B cell (primary cell): Measurements from ENCODE around the gene FAM184B. TPM values are rescaled to one million over a fixed set of nuclear protein-coding genes. Genes with fewer than 3 reads are reported as not detected.

Source experiments
- ATAC-seq: fragments of 200-7000 bp; cut with Tn5 transposase; one replicate; pipeline ENCODE4 v1.10.0; 2021; ENCODE audit warnings: low read depth, mild to moderate bottlenecking, moderate number of reproducible peaks, moderate library complexity
- CTCF ChIA-PET: fragments of 350-600 bp; sonication (Branson Sonifier 250); formaldehyde crosslinking; loops from one replicate; lab custom pipeline; 2021; ENCODE audit warnings: antibody characterized with exemption, inconsistent platforms; lab: Charles Lee
- POLR2A ChIA-PET: fragments of 350-600 bp; sonication (Branson Sonifier 250); formaldehyde crosslinking; loops from one replicate; lab custom pipeline; 2021; ENCODE audit warnings: antibody characterized with exemption; lab: Charles Lee
- DNase-seq: peaks from one replicate; pipeline ENCODE4 v3.0.0; 2013
- H2AFZ ChIP-seq: 2 replicates; pipeline ENCODE4 v1.6.1; 2012; ENCODE audit warnings: mild to moderate bottlenecking, low read depth, low read length; ENCODE audit not compliant: insufficient read depth, poor library complexity, severe bottlenecking
- H3K27ac ChIP-seq, 2 donors: 1 replicate in 1 of 2; 2 replicates in 1 of 2; pipeline ENCODE4 v1.5.1; 2012 to 2013; ENCODE audit warnings: low read length in 2 of 2, mild to moderate bottlenecking in 2 of 2, moderate library complexity in 1 of 2
- H3K27me3 ChIP-seq, 4 experiments: fragments of 200-600 bp in 1 of 4; sonication (generic) in 1 of 4; replicated peaks in 1 of 4; 1 replicate in 2 of 4; 2 replicates in 2 of 4; pipeline versions ENCODE4 v1.6.1 to v1.7.0; 2013 to 2016; ENCODE audit warnings: low read length in 3 of 4, mild to moderate bottlenecking in 2 of 4, mixed read lengths in 1 of 4, moderate library complexity in 1 of 4; ENCODE audit not compliant: insufficient read depth in 4 of 4, control insufficient read depth in 3 of 4; ENCODE audit errors: control extremely low read depth in 1 of 4
- H3K36me3 ChIP-seq, 2 experiments: replicated peaks in 1 of 2; 1 replicate in 1 of 2; 2 replicates in 1 of 2; pipeline versions ENCODE4 v1.6.1 to v1.7.1; 2013; ENCODE audit warnings: low read length in 1 of 2; ENCODE audit not compliant: insufficient read depth in 2 of 2, control insufficient read depth in 1 of 2; ENCODE audit errors: control extremely low read depth in 1 of 2, extremely low read depth in 1 of 2
- H3K4me1 ChIP-seq, 2 donors: fragments of 200-600 bp in 1 of 2; sonication (generic) in 1 of 2; 1 replicate in 1 of 2; 2 replicates in 1 of 2; pipeline versions ENCODE4 v1.5.1 to v1.6.1; 2013 to 2017; ENCODE audit warnings: low read length in 2 of 2; ENCODE audit not compliant: control insufficient read depth in 2 of 2, insufficient read depth in 2 of 2
- H3K4me2 ChIP-seq: replicated peaks from 2 replicates; pipeline ENCODE3; 2012; ENCODE audit warnings: mild to moderate bottlenecking, low read depth, low read length; ENCODE audit not compliant: poor library complexity, severe bottlenecking
- H3K4me3 ChIP-seq, 5 experiments: fragments of 200-600 bp in 1 of 5; sonication (generic) in 1 of 5; 1 replicate in 3 of 5; 2 replicates in 2 of 5; pipeline versions ENCODE4 v1.5.1 to v1.7.0; 2011 to 2016; ENCODE audit warnings: low read length in 4 of 5, mild to moderate bottlenecking in 4 of 5, low read depth in 2 of 5, control low read depth in 1 of 5, moderate library complexity in 1 of 5; ENCODE audit not compliant: insufficient read depth in 1 of 5; ENCODE audit errors: control extremely low read depth in 1 of 5, extremely low read depth in 1 of 5
- H3K79me2 ChIP-seq: fragments of 200-600 bp; sonication (generic); one replicate; pipeline ENCODE4 v1.6.0; 2016; ENCODE audit warnings: low read length; ENCODE audit not compliant: control insufficient read depth, insufficient read depth
- H3K9ac ChIP-seq: fragments of 200-600 bp; sonication (generic); 2 replicates; pipeline ENCODE4 v1.6.1; 2017; ENCODE audit warnings: mild to moderate bottlenecking, low read length, moderate library complexity
- H3K9me3 ChIP-seq, 3 donors: one replicate each; pipeline versions ENCODE4 v1.6.1 to v1.7.1; 2013; ENCODE audit warnings: low read length in 2 of 3; ENCODE audit not compliant: control insufficient read depth in 2 of 3, insufficient read depth in 1 of 3; ENCODE audit errors: control extremely low read depth in 1 of 3
- H4K20me1 ChIP-seq: 2 replicates; pipeline ENCODE4 v1.6.0; 2012; ENCODE audit warnings: mild to moderate bottlenecking, low read length; ENCODE audit not compliant: insufficient read depth, control insufficient read depth, poor library complexity, severe bottlenecking
- H3K27ac Mint-ChIP-seq: one replicate; pipeline ENCODE4 v1.8.0; 2021; ENCODE audit warnings: mixed read lengths
- H3K27me3 Mint-ChIP-seq: one replicate; pipeline ENCODE4 v1.8.0; 2021; ENCODE audit warnings: mixed read lengths
- H3K4me1 Mint-ChIP-seq: one replicate; pipeline ENCODE4 v1.8.0; 2021; ENCODE audit warnings: mixed read lengths
- H3K4me3 Mint-ChIP-seq: one replicate; pipeline ENCODE4 v1.8.0; 2021; ENCODE audit warnings: mixed read lengths
- H3K9me3 Mint-ChIP-seq: one replicate; pipeline ENCODE4 v1.8.0; 2022; ENCODE audit warnings: mixed read lengths; ENCODE audit not compliant: insufficient read depth
- CTCF ChIP-seq: fragments of 200-600 bp; IDR thresholded peaks from one replicate; pipeline ENCODE4 v1.8.0; 2022; ENCODE audit warnings: antibody characterized with exemption, mild to moderate bottlenecking
- EZH2 ChIP-seq: IDR thresholded peaks from 2 replicates; pipeline ENCODE4 v1.6.1; 2012; ENCODE audit warnings: borderline replicate concordance, low read depth, mild to moderate bottlenecking, moderate library complexity, low read length; ENCODE audit not compliant: insufficient read depth, poor library complexity, severe bottlenecking
- WGBS: methylation state at CpG from one replicate; pipeline ENCODE4 v1.1.5; 2013; ENCODE audit warnings: missing lambda C conversion rate; ENCODE audit not compliant: insufficient coverage; 5-methylcytosine and 5-hydroxymethylcytosine counted together
- intact Hi-C: fragments of 100-400 bp; cut with micrococcal nuclease; formaldehyde crosslinking; loops from one replicate; pipeline ENCODE4 v1.10.0; 2022
- polyA plus RNA-seq: library from polyadenylated mRNA; depleted of rRNA; stranded (reverse); fragments of >200 nt; gene quantifications from 2 replicates; pipeline ENCODE4 v1.2.3, GENCODE V29; 2012
- total RNA-seq, 2 donors: library from RNA; stranded (reverse); fragments of 120-200 nt in 1 of 2; gene quantifications; 1 replicate in 1 of 2; 2 replicates in 1 of 2; pipeline versions ENCODE4 v1.2.3 to v1.2.4, GENCODE V29; 2013 to 2022

The FAM184B gene
- total and polyA plus RNA-seq, 2 donors (not counting 1 experiment from before 2014, with no cell fraction given) = not detected

- H3K9ac ChIP-seq = no peak overlapping the region
- no peaks in the 10 kb centered on the region for H4K20me1 ChIP-seq
- WGBS = 100% methylated on average over 4 of the region's 4 CpGs
- intact Hi-C loops = no loop called here
- ChIA-PET POLR2A (no interaction called here), CTCF (no interaction called here)
- Mint-ChIP-seq H3K27ac (no peak overlapping the region), H3K4me3 (no peak overlapping the region), H3K4me1 (peaks cover 13% of the 10 kb centered on the region), H3K27me3 (no peaks in the 10 kb centered on the region), H3K9me3 (no peaks in the 10 kb centered on the region)
- H3K79me2 ChIP-seq = no peaks in the 10 kb centered on the region
- no peak overlapping the region for H3K27ac ChIP-seq
- no peak overlapping the region for H2AFZ ChIP-seq
- H3K4me2 ChIP-seq = no peak overlapping the region
- no peaks in the 10 kb centered on the region for H3K27me3 ChIP-seq
- H3K4me1 ChIP-seq = peaks cover 1 to 6% of the 10 kb centered on the region in 2 donors
- DNase-seq = no peak
- H3K9me3 ChIP-seq = no peaks in the 10 kb centered on the region
- ATAC-seq = no peak
- H3K4me3 ChIP-seq = no peak overlapping the region
- TF ChIP-seq EZH2 (no peak), CTCF (no peak)
- H3K36me3 ChIP-seq = peaks cover 0 to 65% of the 10 kb centered on the region in 2 experiments
These were observed 197.5 kb downstream of the FAM184B start for GRCh38 chr4:17583941-17584340.

- 98% methylated on average over 8 of the region's 9 CpGs for WGBS
- TF ChIP-seq EZH2 (no peak), CTCF (no peak)
- Histone ChIP-seq H3K27ac (no peak overlapping the region), H3K27me3 (no peaks in the 10 kb centered on the region), H3K79me2 (peaks cover 5% of the 10 kb centered on the region), H3K36me3 (peaks cover 0 to 59% of the 10 kb centered on the region in 2 experiments), H3K4me1 (peaks cover 8 to 13% of the 10 kb centered on the region in 2 donors), H3K4me3 (no peak overlapping the region), H4K20me1 (no peaks in the 10 kb centered on the region), H2AFZ (no peak overlapping the region), H3K9me3 (no peaks in the 10 kb centered on the region), H3K4me2 (no peak overlapping the region), H3K9ac (no peak overlapping the region)
- DNase-seq (no peak), ATAC-seq (no peak)
- no peak overlapping the region for H3K4me3 Mint-ChIP-seq
- no peaks in the 10 kb centered on the region for H3K27me3 Mint-ChIP-seq
- ChIA-PET CTCF (no interaction called here), POLR2A (no interaction called here)
- intact Hi-C loops = no loop called here
- no peak overlapping the region for H3K27ac Mint-ChIP-seq
- H3K9me3 Mint-ChIP-seq = no peaks in the 10 kb centered on the region
- H3K4me1 Mint-ChIP-seq = peaks cover 19% of the 10 kb centered on the region
These were observed 198.1 kb downstream of the FAM184B start for GRCh38 chr4:17583276-17583675.
